Glutamatergic neuron (in vitro differentiated cells): Measurements from ENCODE around the gene DEPDC5. TPM values are rescaled to one million over a fixed set of nuclear protein-coding genes. Genes with fewer than 3 reads are reported as not detected.
"Not testable (repeated sequence)": the region's sequence is repeated elsewhere in the genome, so short reads cannot be mapped to it uniquely, and the experiment has no call there.

Experiments used
- DNase-seq: peaks from one replicate; pipeline ENCODE4 v3.0.0; 2022
- H3K27ac Mint-ChIP-seq: one replicate; pipeline ENCODE4 v1.8.0; 2020; ENCODE audit warnings: mild to moderate bottlenecking, mixed read lengths, inconsistent platforms; ENCODE audit not compliant: unreplicated experiment
- H3K27me3 Mint-ChIP-seq: one replicate; pipeline ENCODE4 v1.8.0; 2020; ENCODE audit warnings: mild to moderate bottlenecking, moderate library complexity, mixed read lengths, inconsistent platforms; ENCODE audit not compliant: unreplicated experiment
- H3K36me3 Mint-ChIP-seq: one replicate; pipeline ENCODE4 v1.8.0; 2020; ENCODE audit warnings: mild to moderate bottlenecking, mixed read lengths, inconsistent platforms; ENCODE audit not compliant: unreplicated experiment
- H3K4me1 Mint-ChIP-seq: one replicate; pipeline ENCODE4 v1.8.0; 2020; ENCODE audit warnings: mild to moderate bottlenecking, low read depth, mixed read lengths, inconsistent platforms; ENCODE audit not compliant: unreplicated experiment
- H3K4me3 Mint-ChIP-seq: one replicate; pipeline ENCODE4 v1.8.0; 2020; ENCODE audit warnings: mild to moderate bottlenecking, mixed read lengths, inconsistent platforms; ENCODE audit not compliant: unreplicated experiment
- H3K9me3 Mint-ChIP-seq: one replicate; pipeline ENCODE4 v1.8.0; 2020; ENCODE audit warnings: mild to moderate bottlenecking, moderate library complexity, mixed read lengths, inconsistent platforms; ENCODE audit not compliant: unreplicated experiment
- total RNA-seq: library from RNA; stranded (reverse); fragmentation: NEBNext Ultra II Directional; extraction: Animal tissue kit (Norgen Biotek cat#: 25700); gene quantifications from one replicate; pipeline ENCODE4 v1.2.1, GENCODE V29; 2021; ENCODE audit not compliant: unreplicated experiment
- TF ChIP-seq, protein P1 (sequence below): fragments of 200-600 bp; sonication (generic); IDR thresholded peaks from one replicate; pipeline ENCODE4 v1.5.0; 2021; ENCODE audit not compliant: partially characterized antibody, unreplicated experiment

DEPDC5 gene
- total RNA-seq, 1 donor from 2014 or later: 32.0 TPM

DNA sequence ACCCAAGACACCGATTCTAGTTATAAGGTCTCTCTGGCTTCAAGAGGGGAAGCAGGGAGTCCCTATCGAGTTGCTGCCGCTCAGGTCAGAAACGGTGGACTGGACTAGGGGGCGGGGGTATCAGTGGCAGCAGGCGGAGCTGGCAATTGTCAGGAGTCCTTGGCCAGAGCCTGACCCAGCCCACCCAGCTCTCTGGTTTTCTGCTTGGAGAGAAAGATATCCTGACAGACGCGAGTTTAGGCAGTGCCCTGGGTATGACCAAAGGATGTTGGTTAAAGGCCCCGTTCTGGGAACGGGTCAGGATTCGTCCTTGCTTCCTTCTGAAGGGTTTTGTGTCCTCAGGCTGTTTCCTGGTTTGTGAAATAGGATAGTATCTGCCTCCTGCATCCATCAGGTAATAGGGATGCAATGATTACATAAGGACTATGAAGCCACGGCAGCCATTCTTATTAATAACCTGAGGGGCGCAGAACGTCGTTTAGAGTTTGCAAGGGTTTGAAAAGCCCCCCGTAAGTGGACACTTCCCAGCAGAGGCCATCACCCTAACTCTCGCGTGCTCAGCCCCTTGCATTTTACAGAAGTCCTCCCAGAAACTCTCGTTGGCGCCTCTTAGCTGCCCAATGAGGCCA lies 700 bp upstream of the DEPDC5 start:
- Mint-ChIP-seq H3K27me3 (no peaks in the 10 kb centered on the region), H3K9me3 (peaks cover 3% of the 10 kb centered on the region), H3K27ac (peak overlapping the region; percentile 99), H3K36me3 (no peaks in the 10 kb centered on the region), H3K4me1 (peaks cover 11% of the 10 kb centered on the region), H3K4me3 (peak overlapping the region; percentile 95)
- DNase-seq: peak; percentile 76
- TF ChIP-seq, protein P1, sequence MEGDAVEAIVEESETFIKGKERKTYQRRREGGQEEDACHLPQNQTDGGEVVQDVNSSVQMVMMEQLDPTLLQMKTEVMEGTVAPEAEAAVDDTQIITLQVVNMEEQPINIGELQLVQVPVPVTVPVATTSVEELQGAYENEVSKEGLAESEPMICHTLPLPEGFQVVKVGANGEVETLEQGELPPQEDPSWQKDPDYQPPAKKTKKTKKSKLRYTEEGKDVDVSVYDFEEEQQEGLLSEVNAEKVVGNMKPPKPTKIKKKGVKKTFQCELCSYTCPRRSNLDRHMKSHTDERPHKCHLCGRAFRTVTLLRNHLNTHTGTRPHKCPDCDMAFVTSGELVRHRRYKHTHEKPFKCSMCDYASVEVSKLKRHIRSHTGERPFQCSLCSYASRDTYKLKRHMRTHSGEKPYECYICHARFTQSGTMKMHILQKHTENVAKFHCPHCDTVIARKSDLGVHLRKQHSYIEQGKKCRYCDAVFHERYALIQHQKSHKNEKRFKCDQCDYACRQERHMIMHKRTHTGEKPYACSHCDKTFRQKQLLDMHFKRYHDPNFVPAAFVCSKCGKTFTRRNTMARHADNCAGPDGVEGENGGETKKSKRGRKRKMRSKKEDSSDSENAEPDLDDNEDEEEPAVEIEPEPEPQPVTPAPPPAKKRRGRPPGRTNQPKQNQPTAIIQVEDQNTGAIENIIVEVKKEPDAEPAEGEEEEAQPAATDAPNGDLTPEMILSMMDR: no peak

DNA sequence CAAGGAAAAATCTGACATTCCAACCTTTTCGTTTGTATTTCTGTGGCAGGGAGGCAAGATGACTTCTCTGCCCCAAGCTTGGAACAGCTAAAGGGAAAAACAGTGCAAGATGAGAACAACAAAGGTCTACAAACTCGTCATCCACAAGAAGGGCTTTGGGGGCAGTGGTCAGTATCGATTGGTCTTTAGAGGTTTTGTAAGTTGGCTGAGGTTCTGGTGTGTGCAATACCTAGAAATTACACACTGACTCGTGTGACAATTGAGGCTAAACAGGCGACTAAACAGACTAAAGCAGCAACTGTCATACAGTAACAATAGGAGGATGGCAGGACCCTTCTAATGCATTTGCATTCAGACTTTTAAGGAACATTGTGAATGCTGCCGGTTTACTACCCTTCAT lies 994 bp downstream of the DEPDC5 start:
- H3K27me3 Mint-ChIP-seq: no peaks in the 10 kb centered on the region
- no peaks in the 10 kb centered on the region for H3K36me3 Mint-ChIP-seq
- TF ChIP-seq, protein P1: no peak
- H3K9me3 Mint-ChIP-seq: peaks cover 3% of the 10 kb centered on the region
- peak overlapping the region; percentile 95 for H3K4me3 Mint-ChIP-seq
- no peak for DNase-seq
- H3K4me1 Mint-ChIP-seq: peaks cover 9% of the 10 kb centered on the region
- H3K27ac Mint-ChIP-seq: no peak overlapping the region

DNA sequence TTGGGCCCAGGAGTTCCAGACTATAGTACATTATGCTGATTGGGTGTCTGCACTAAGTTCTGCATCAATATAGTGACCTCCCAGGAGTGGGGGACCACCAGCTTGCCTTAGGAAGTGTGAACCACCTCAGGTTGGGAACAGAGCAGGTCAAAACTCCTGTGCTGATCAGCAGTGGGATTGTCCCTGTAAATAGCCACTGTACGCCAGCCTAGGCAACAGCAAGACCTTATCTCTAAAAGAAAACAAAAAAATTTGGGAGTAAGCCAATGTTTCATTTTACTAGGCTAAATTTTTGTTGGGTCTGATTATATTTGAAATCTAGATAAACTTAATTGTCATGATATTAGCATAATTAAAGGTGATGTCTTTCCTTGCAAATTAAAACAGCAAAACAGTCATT lies 3.4 kb downstream of the DEPDC5 start:
- peaks cover 4% of the 10 kb centered on the region for H3K9me3 Mint-ChIP-seq
- H3K27ac Mint-ChIP-seq: no peak overlapping the region
- DNase-seq: no peak
- TF ChIP-seq, protein P1: no peak
- H3K36me3 Mint-ChIP-seq: no peaks in the 10 kb centered on the region
- no peaks in the 10 kb centered on the region for H3K27me3 Mint-ChIP-seq
- no peak overlapping the region for H3K4me3 Mint-ChIP-seq
- H3K4me1 Mint-ChIP-seq: peaks cover 4% of the 10 kb centered on the region

DNA sequence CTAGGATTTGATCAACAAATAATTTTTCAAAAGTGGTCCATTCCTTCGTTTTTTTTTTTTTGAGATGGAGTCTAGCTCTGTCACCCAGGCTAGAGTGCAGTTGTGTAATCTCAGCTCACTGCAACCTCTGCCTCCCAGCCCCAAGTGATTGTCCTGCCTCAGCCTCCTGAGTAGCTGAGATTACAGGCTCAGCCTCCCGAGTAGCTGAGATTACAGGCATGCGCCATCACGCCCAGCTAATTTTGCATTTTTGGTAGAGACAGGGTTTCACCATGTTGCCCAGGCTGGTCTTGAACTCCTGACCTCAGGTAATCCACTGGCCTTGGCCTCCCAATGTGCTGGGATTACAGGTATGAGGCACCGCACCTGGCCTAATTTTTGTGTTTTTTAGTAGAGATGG lies 5.0 kb downstream of the DEPDC5 start:
- H3K27me3 Mint-ChIP-seq, H3K36me3 Mint-ChIP-seq, H3K4me1 Mint-ChIP-seq, DNase-seq, H3K4me3 Mint-ChIP-seq, H3K27ac Mint-ChIP-seq, H3K9me3 Mint-ChIP-seq: not testable (repeated sequence)

DNA sequence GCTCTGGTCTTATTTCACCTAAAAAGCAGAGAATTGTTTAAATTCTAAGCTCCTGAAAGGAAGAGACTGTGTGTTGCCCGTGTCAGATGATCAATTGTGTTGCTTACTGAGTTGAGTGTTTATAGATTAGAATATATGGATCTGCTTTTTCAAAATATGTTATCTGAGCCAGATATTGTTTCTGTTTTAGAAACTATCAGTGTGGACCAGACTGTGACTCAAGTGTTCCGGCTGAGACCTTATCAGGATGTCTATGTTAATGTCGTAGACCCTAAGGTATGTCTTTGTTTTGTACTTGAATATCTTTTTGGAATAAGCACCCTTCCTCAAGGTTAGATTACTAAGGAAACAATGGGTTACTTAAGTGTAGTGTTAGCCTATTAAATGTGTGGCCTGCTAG lies 11.0 kb downstream of the DEPDC5 start:
- Mint-ChIP-seq H3K9me3 (peaks cover 2% of the 10 kb centered on the region), H3K36me3 (no peaks in the 10 kb centered on the region), H3K27ac (no peak overlapping the region), H3K4me3 (no peak overlapping the region), H3K27me3 (no peaks in the 10 kb centered on the region), H3K4me1 (no peaks in the 10 kb centered on the region)
- DNase-seq: no peak
- TF ChIP-seq, protein P1: no peak
